C4-2B (cell line): ENCODE results near the gene TNFRSF8.

Source experiments
- ZFX ChIP-seq: fragments of 450-650 bp; IDR thresholded peaks from 2 replicates; pipeline ENCODE4 v1.6.1; 2017
- TF ChIP-seq, protein P1 (sequence below): fragments of 450-650 bp; conservative IDR thresholded peaks from 2 replicates; pipeline ENCODE4 v1.5.1; 2017; ENCODE audit warnings: mild to moderate bottlenecking

DNA sequence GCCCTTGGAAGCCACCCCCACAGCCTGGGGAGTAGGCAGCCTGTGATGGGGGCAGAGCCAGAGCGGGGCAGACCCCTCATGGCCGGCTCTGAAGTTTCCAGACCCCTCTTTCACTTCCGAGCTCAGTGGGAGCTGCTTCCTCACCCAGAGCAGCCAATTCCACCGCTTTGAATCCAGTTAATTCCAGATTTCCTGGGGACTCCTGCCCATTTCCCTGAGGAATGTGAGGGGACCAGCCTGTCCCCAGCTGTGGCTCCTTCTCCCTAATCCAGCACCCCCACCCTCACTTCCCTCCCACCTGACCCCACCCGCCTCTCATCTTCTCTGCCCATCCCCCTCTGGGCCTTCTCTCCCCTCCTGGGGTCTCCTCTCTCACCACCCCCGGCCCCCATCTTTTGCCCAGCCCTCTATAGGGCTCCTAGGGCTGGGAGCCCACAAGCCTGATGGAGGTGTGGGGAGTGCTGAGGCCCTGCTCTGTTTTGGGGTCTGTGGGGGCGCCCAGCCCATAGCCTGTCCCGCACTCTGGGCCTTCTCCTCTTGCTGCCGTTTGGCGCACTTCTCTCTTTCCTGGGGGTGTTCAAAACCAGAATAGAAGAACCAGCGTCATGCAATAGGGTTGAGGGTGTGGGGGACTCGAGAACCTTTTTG, 77.5 kb downstream of the TNFRSF8 start:
- TF ChIP-seq, protein P1, sequence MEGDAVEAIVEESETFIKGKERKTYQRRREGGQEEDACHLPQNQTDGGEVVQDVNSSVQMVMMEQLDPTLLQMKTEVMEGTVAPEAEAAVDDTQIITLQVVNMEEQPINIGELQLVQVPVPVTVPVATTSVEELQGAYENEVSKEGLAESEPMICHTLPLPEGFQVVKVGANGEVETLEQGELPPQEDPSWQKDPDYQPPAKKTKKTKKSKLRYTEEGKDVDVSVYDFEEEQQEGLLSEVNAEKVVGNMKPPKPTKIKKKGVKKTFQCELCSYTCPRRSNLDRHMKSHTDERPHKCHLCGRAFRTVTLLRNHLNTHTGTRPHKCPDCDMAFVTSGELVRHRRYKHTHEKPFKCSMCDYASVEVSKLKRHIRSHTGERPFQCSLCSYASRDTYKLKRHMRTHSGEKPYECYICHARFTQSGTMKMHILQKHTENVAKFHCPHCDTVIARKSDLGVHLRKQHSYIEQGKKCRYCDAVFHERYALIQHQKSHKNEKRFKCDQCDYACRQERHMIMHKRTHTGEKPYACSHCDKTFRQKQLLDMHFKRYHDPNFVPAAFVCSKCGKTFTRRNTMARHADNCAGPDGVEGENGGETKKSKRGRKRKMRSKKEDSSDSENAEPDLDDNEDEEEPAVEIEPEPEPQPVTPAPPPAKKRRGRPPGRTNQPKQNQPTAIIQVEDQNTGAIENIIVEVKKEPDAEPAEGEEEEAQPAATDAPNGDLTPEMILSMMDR = no peak
- TF ChIP-seq ZFX = no peak
